Loucy (cell line): ENCODE results near the gene ABHD5.

Source experiments
- H2AFZ ChIP-seq: fragments of 200-600 bp; sonication (generic); 2 replicates; pipeline ENCODE4 v1.6.0; 2016; ENCODE audit warnings: antibody characterized with exemption, mild to moderate bottlenecking, low read length, moderate library complexity
- H3F3A ChIP-seq: fragments of 200-600 bp; 2 replicates; pipeline ENCODE4 v1.6.0; 2016; ENCODE audit warnings: antibody characterized with exemption, low read depth, mild to moderate bottlenecking
- H3K27me3 ChIP-seq: fragments of 200-600 bp; sonication (generic); 2 replicates; pipeline ENCODE4 v1.6.1; 2014; ENCODE audit warnings: low read length, mild to moderate bottlenecking; ENCODE audit not compliant: insufficient read depth, poor library complexity, severe bottlenecking
- H3K36me3 ChIP-seq: fragments of 200-600 bp; sonication (generic); 2 replicates; pipeline ENCODE4 v1.6.1; 2016; ENCODE audit warnings: low read length; ENCODE audit not compliant: insufficient read depth
- H3K4me1 ChIP-seq: fragments of 200-600 bp; sonication (generic); 2 replicates; pipeline ENCODE4 v1.5.1; 2014; ENCODE audit warnings: low read length, mild to moderate bottlenecking; ENCODE audit not compliant: insufficient read depth, poor library complexity, severe bottlenecking
- H3K4me2 ChIP-seq: fragments of 200-600 bp; sonication (generic); 2 replicates; pipeline ENCODE4 v1.6.0; 2014; ENCODE audit warnings: antibody characterized with exemption, low read length, low read depth, mild to moderate bottlenecking; ENCODE audit not compliant: poor library complexity, severe bottlenecking
- H3K4me3 ChIP-seq: fragments of 200-600 bp; sonication (generic); 2 replicates; pipeline ENCODE4 v1.5.1; 2014; ENCODE audit warnings: low read length, mild to moderate bottlenecking, mixed read lengths; ENCODE audit not compliant: poor library complexity, severe bottlenecking
- H3K79me2 ChIP-seq: fragments of 200-600 bp; sonication (generic); 2 replicates; pipeline ENCODE4 v1.6.1; 2014; ENCODE audit warnings: low read length; ENCODE audit not compliant: insufficient read depth
- H3K9ac ChIP-seq: fragments of 200-600 bp; sonication (generic); 2 replicates; pipeline ENCODE4 v1.6.0; 2014; ENCODE audit warnings: mild to moderate bottlenecking, low read depth, low read length, moderate library complexity; ENCODE audit not compliant: poor library complexity, severe bottlenecking
- H3K9me2 ChIP-seq: fragments of 200-600 bp; sonication (generic); replicated peaks from 2 replicates; pipeline ENCODE4 v1.6.1; 2016; ENCODE audit warnings: low read depth, low read length, mixed read lengths
- H3K9me3 ChIP-seq: fragments of 200-600 bp; sonication (generic); 2 replicates; pipeline ENCODE4 v1.6.1; 2014; ENCODE audit warnings: mild to moderate bottlenecking, antibody characterized with exemption, low read length, low read depth; ENCODE audit not compliant: insufficient read depth
- H4K20me1 ChIP-seq: fragments of 200-600 bp; sonication (generic); 2 replicates; pipeline ENCODE4 v1.6.0; 2014; ENCODE audit warnings: antibody characterized with exemption, low read length, mild to moderate bottlenecking; ENCODE audit not compliant: insufficient read depth, poor library complexity, severe bottlenecking
- CTCF ChIP-seq: fragments of 200-600 bp; sonication (generic); conservative IDR thresholded peaks from 2 replicates; pipeline ENCODE4 v1.5.1; 2014; ENCODE audit warnings: mild to moderate bottlenecking, antibody characterized with exemption, low read length
- EZH2phosphoT487 ChIP-seq: fragments of 200-600 bp; IDR thresholded peaks from 2 replicates; pipeline ENCODE4 v1.6.1; 2018; ENCODE audit warnings: antibody characterized with exemption, mild to moderate bottlenecking, moderate library complexity, borderline replicate concordance

Gene ABHD5

GRCh38 chr3:43718296-43718695 is 27.6 kb downstream of the ABHD5 start:
- Histone ChIP-seq H2AFZ (no peak overlapping the region), H3K79me2 (no peaks in the 10 kb centered on the region), H3K9me3 (no peaks in the 10 kb centered on the region), H3K27me3 (no peaks in the 10 kb centered on the region), H3K4me1 (no peaks in the 10 kb centered on the region), H3K9ac (no peak overlapping the region), H3K4me3 (no peak overlapping the region), H3K4me2 (no peak overlapping the region), H3K36me3 (peaks cover 40% of the 10 kb centered on the region; the same call in 1 of the 2 replicates), H3F3A (no peaks in the 10 kb centered on the region), H4K20me1 (no peaks in the 10 kb centered on the region), H3K9me2 (no peaks in the 10 kb centered on the region)
- TF ChIP-seq CTCF: no peak
- no peak for TF ChIP-seq EZH2phosphoT487

- no peak overlapping the region for H3K9ac ChIP-seq
- TF ChIP-seq CTCF (no peak), EZH2phosphoT487 (no peak)
Observed at GRCh38 chr3:43723121-43723734, 32.5 kb downstream of the ABHD5 start.

GRCh38 chr3:43726521-43726920 is 35.8 kb downstream of the ABHD5 start:
- Histone ChIP-seq H3F3A (no peaks in the 10 kb centered on the region), H3K9me2 (no peaks in the 10 kb centered on the region), H3K9ac (no peak overlapping the region), H3K4me1 (no peaks in the 10 kb centered on the region), H3K9me3 (no peaks in the 10 kb centered on the region), H3K79me2 (no peaks in the 10 kb centered on the region), H3K27me3 (no peaks in the 10 kb centered on the region), H3K4me2 (no peak overlapping the region), H3K36me3 (no peaks in the 10 kb centered on the region), H3K4me3 (no peak overlapping the region), H4K20me1 (no peaks in the 10 kb centered on the region), H2AFZ (no peak overlapping the region)
- TF ChIP-seq EZH2phosphoT487 (no peak), CTCF (no peak)

More at GRCh38 chr3:43723121-43723734, 32.5 kb downstream of the ABHD5 start:
- no peak overlapping the region for H3K4me3 ChIP-seq
- peaks cover 24% of the 10 kb centered on the region; the same call in 1 of the 2 replicates for H3K36me3 ChIP-seq
- no peaks in the 10 kb centered on the region for H3K9me3 ChIP-seq
- H3K79me2 ChIP-seq: no peaks in the 10 kb centered on the region
- H3K27me3 ChIP-seq: no peaks in the 10 kb centered on the region
- no peak overlapping the region for H3K4me2 ChIP-seq
- H3K9me2 ChIP-seq: no peaks in the 10 kb centered on the region
- H3F3A ChIP-seq: no peaks in the 10 kb centered on the region
- H2AFZ ChIP-seq: no peak overlapping the region
- no peaks in the 10 kb centered on the region for H3K4me1 ChIP-seq
- no peaks in the 10 kb centered on the region for H4K20me1 ChIP-seq
